Measurements from ENCODE around the gene GPRIN1. TPM values are rescaled to one million over a fixed set of nuclear protein-coding genes. Genes with fewer than 3 reads are reported as not detected.
A peak's percentile ranks its signal among the peaks of the same experiment; 100 is the strongest.

The GPRIN1 gene
- total and polyA plus RNA-seq, 2 of the 4 experiments (the other 2 are of a cell fraction) = 3.0 to 4.7 TPM

DNA sequence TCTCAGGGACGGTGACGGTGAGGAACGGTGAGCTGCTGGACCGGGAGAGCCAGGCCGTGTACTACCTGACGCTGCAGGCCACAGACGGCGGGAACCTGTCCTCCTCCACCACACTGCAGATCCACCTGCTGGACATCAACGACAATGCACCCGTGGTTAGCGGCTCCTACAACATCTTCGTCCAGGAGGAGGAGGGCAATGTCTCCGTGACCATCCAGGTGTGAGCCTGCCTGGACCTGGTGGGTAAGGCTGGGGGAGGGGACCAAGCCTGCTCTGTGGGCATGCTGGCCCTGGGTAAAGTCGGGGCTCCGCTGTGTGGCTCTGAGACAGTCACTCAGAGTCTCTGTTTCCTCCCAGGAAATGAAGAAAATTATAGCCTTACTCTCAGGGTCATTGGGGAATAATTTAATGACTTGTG, 31.6 kb downstream of the GPRIN1 start:
- dilution Hi-C loops (cut with HindIII; ENCODE audit: low sequenced_read_pairs, unreplicated experiment) = no loop called here

More for the DNA sequence above, 31.6 kb downstream of the GPRIN1 start:
- Histone ChIP-seq H2AK9ac (replicated peaks; ENCODE audit: low read depth, low read length, poor library complexity) (peak overlapping the region; percentile 7), H3K4me1 (ENCODE audit: control insufficient read depth, insufficient read depth, low read length) (peaks cover 7% of the 10 kb centered on the region), H3K79me1 (ENCODE audit: low read depth in 1 of 2, low read length in 2 of 2) (no peaks in the 10 kb centered on the region; a peak in 1 of 4 replicates), H3K14ac (replicated peaks; ENCODE audit: low read depth, low read length) (no peak overlapping the region), H4K5ac (ENCODE audit: low read depth, low read length) (no peak overlapping the region), H3K4me2 (ENCODE audit: low read depth, low read length) (no peak overlapping the region), H3K9me1 (ENCODE audit: insufficient read depth, low read length) (peaks cover 9% of the 10 kb centered on the region; the same call in 1 of the 2 replicates), H3K27me3 (ENCODE audit: control insufficient read depth, insufficient read depth, low read length) (no peaks in the 10 kb centered on the region; the same call in 1 of the 2 replicates), H3K36me3 (ENCODE audit: control insufficient read depth, insufficient read depth, low read length) (no peaks in the 10 kb centered on the region), H3K56ac (ENCODE audit: extremely low read depth, insufficient read depth, low read length) (no peak overlapping the region), H3K18ac (ENCODE audit: low read depth, low read length) (no peak overlapping the region), H2BK120ac (ENCODE audit: low read depth, low read length) (no peak overlapping the region), H3K27ac (ENCODE audit: insufficient read depth, low read length) (no peak overlapping the region), H2BK20ac (ENCODE audit: low read depth, low read length) (no peak overlapping the region), H2BK15ac (ENCODE audit: low read depth, low read length) (no peak overlapping the region), H3K9me3 (ENCODE audit: control insufficient read depth, insufficient read depth, low read length) (no peaks in the 10 kb centered on the region), H2AK5ac (ENCODE audit: low read depth, low read length) (peak overlapping the region; percentile 58), H3K9ac (ENCODE audit: low read depth, low read length) (no peak overlapping the region), H3K4ac (ENCODE audit: low read depth, low read length) (no peak overlapping the region), H3K4me3 (ENCODE audit: insufficient read depth, low read depth, low read length) (no peak overlapping the region), H4K91ac (ENCODE audit: insufficient read depth, low read depth, low read length) (no peak overlapping the region), H2BK5ac (ENCODE audit: low read depth, low read length, poor library complexity, severe bottlenecking) (no peak overlapping the region), H2AFZ (replicated peaks; ENCODE audit: low read length, poor library complexity) (peak overlapping the region; percentile 65), H4K8ac (ENCODE audit: low read depth in 2 of 2, low read length in 2 of 2) (no peak overlapping the region), H4K20me1 (ENCODE audit: insufficient read depth, low read length) (no peaks in the 10 kb centered on the region), H3K23ac (ENCODE audit: low read depth, low read length) (no peak overlapping the region)
- CTCF ChIA-PET = interaction anchor here (1.4 to 1.6 kb wide), 2 partner anchors 43 to 68 kb away, joined by 4 read pairs; partner anchors contain the start of gene TSPAN17
- POLR2A ChIA-PET (ENCODE audit: unreplicated experiment) = no interaction called here
- peak; percentile 39; the same call in 1 of the 2 replicates for TF ChIP-seq RAD21 (IDR thresholded peaks at IDR 0.05; ENCODE audit: low read length)
- TF ChIP-seq SMC3 (IDR thresholded peaks at IDR 0.05; ENCODE audit: low read depth, low read length) = peak; percentile 36
- TF ChIP-seq, protein P1, sequence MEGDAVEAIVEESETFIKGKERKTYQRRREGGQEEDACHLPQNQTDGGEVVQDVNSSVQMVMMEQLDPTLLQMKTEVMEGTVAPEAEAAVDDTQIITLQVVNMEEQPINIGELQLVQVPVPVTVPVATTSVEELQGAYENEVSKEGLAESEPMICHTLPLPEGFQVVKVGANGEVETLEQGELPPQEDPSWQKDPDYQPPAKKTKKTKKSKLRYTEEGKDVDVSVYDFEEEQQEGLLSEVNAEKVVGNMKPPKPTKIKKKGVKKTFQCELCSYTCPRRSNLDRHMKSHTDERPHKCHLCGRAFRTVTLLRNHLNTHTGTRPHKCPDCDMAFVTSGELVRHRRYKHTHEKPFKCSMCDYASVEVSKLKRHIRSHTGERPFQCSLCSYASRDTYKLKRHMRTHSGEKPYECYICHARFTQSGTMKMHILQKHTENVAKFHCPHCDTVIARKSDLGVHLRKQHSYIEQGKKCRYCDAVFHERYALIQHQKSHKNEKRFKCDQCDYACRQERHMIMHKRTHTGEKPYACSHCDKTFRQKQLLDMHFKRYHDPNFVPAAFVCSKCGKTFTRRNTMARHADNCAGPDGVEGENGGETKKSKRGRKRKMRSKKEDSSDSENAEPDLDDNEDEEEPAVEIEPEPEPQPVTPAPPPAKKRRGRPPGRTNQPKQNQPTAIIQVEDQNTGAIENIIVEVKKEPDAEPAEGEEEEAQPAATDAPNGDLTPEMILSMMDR (conservative IDR thresholded peaks at IDR 0.05; ENCODE audit: low read depth, low read length) = peak; percentile 32; the same call in 1 of the 2 replicates
- no peak for TF ChIP-seq CEBPB (IDR thresholded peaks at IDR 0.05; ENCODE audit: low read depth, low read length)
- ATAC-seq (ENCODE audit: low read depth) (no peak), DNase-seq (peak; percentile 38)
- intact Hi-C loops (cut with micrococcal nuclease) = no loop called here
- in situ Hi-C loops (cut with MboI; ENCODE audit: low sequenced_read_pairs) = loop anchor here (10.0 kb wide), 1 partner anchor 46 kb away; no protein-coding TSS in a partner anchor
- BruUV-seq (replicated peaks) = no TSS peak
- WGBS, 2 experiments (ENCODE audit: extremely low coverage in 2 of 2, insufficient read length in 1 of 2) = 17% methylated on average over 6 of the region's 15 CpGs; no CpG with 5 or more reads in 1 of the 2 experiments

All from IMR-90 (cell line).